NCI-H2029 (cell line): ENCODE measurements around the gene CIAPIN1.

Source experiments
- DNase-seq: peaks from one replicate; lab custom pipeline; 2025; lab: John Stamatoyannopoulos, UW

Gene CIAPIN1

GRCh38 chr16:57447186-57447962, at the start of gene CIAPIN1, which contains the start of gene COQ9:
Gene CIAPIN1, minus strand, starts transcription at chr16:57447385. Its CDS starts 6,457 bp downstream, at chr16:57440928.
Gene COQ9, plus strand, starts transcription at chr16:57447479. Its CDS starts 27 bp downstream, at chr16:57447506.
- peak; percentile 77 for DNase-seq

GRCh38 chr16:57493767-57494166, 46.6 kb upstream of the CIAPIN1 start:
- no peak for DNase-seq

- no peak for DNase-seq
Measured at GRCh38 chr16:57489229-57489628, 42.0 kb upstream of the CIAPIN1 start.

GRCh38 chr16:57486858-57487834, 40.0 kb upstream of the CIAPIN1 start:
- no peak for DNase-seq

GRCh38 chr16:57485916-57486857, 39.0 kb upstream of the CIAPIN1 start, which contains the start of gene DOK4:
Gene DOK4, minus strand, starts transcription at chr16:57486493. Its CDS starts 6,986 bp downstream, at chr16:57479507.
- peak; percentile 49 for DNase-seq

GRCh38 chr16:57485091-57485915, 38.1 kb upstream of the CIAPIN1 start:
- DNase-seq: no peak

- no peak for DNase-seq
Measured at GRCh38 chr16:57484515-57485005, 37.4 kb upstream of the CIAPIN1 start.

- DNase-seq: no peak
Measured at GRCh38 chr16:57483725-57484514, 36.7 kb upstream of the CIAPIN1 start.

- DNase-seq: no peak
Measured at GRCh38 chr16:57482845-57483545, 35.8 kb upstream of the CIAPIN1 start.

GRCh38 chr16:57481421-57481820, 34.2 kb upstream of the CIAPIN1 start:
- DNase-seq: no peak

- DNase-seq: no peak
Measured at GRCh38 chr16:57480754-57481230, 33.6 kb upstream of the CIAPIN1 start.

- no peak for DNase-seq
Measured at GRCh38 chr16:57479976-57480753, 33.0 kb upstream of the CIAPIN1 start.

- no peak for DNase-seq
Measured at GRCh38 chr16:57479205-57479975, 32.2 kb upstream of the CIAPIN1 start.

GRCh38 chr16:57478396-57479204, 31.4 kb upstream of the CIAPIN1 start:
- no peak for DNase-seq

GRCh38 chr16:57477531-57478202, 30.5 kb upstream of the CIAPIN1 start:
- no peak for DNase-seq
